Astrocyte of the cerebellum (primary cell): ENCODE data around the gene RGL4.
A peak's percentile ranks its signal among the peaks of the same experiment; 100 is the strongest.

Experiments used
- DNase-seq: peaks from one replicate; pipeline ENCODE4 v3.0.0-alpha.2; 2011; ENCODE audit warnings: low read depth
- H3K4me3 ChIP-seq: 2 replicates; pipeline ENCODE4 v1.5.1; 2011; ENCODE audit warnings: mild to moderate bottlenecking, low read depth, low read length, moderate library complexity
- CTCF ChIP-seq: IDR thresholded peaks from 2 replicates; pipeline ENCODE4 v1.5.1; 2012; ENCODE audit warnings: low read length, low read depth, moderate library complexity, mild to moderate bottlenecking; ENCODE audit errors: missing control alignments
- in situ Hi-C: cut with HindIII; loops from 2 replicates; pipeline ENCODE4 v1.10.0; 2017; ENCODE audit warnings: low sequenced_read_pairs

Gene RGL4

DNA sequence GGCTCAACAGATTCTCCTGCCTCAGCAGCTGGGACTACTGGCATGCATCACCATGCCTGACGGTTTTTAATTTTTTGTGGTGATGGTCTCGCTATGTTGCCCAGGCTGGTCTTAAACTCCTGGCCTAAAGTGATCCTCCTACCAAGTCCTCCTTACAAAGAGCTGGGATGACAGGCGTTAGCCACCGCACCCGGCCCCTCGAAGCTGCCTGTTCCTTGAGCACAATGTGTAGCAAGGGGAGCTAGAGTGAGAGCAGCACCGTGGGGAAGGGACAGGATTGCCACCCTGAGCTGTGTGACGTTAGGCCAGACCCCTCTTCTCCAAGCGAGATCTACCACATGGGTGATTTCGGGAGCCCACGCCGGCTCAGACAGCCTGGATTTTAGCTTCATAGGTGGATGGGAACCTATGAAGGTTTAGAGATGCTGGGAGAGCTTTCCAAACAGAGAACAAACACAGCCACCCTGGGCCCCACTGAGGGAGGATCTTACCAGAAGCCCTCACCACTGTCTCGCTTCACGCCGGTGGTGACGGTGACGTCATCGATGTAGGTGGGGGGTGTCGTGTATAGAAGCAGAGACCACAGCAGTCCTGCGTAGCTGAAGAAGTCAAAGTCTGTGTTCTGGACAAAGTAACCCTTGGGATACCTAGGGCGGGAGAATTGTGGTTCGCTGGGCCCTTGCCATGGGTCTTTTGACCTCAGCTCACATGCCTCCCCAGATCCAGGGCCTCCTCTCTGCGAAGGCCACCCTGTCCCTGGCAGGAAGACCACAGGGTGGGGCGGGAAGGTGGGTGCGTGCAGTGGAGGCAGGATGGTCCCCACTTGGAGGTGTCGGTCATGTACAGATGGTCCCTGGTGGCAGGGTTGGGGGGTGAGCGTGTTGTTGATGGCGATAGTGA, 23.1 kb downstream of the RGL4 start:
- TF ChIP-seq CTCF: no peak

GRCh38 chr22:23714596-23715578, 24.1 kb downstream of the RGL4 start:
- in situ Hi-C loops: no loop called here
- no peak overlapping the region for H3K4me3 ChIP-seq
- DNase-seq: no peak
- TF ChIP-seq CTCF: no peak

More for the DNA sequence above, 23.1 kb downstream of the RGL4 start:
- in situ Hi-C loops: no loop called here
- no peak overlapping the region for H3K4me3 ChIP-seq
- no peak for DNase-seq

GRCh38 chr22:23715806-23716375, 25.1 kb downstream of the RGL4 start:
- DNase-seq: no peak
- in situ Hi-C loops: no loop called here
- H3K4me3 ChIP-seq: peak overlapping the region; percentile 83
- no peak for TF ChIP-seq CTCF

DNA sequence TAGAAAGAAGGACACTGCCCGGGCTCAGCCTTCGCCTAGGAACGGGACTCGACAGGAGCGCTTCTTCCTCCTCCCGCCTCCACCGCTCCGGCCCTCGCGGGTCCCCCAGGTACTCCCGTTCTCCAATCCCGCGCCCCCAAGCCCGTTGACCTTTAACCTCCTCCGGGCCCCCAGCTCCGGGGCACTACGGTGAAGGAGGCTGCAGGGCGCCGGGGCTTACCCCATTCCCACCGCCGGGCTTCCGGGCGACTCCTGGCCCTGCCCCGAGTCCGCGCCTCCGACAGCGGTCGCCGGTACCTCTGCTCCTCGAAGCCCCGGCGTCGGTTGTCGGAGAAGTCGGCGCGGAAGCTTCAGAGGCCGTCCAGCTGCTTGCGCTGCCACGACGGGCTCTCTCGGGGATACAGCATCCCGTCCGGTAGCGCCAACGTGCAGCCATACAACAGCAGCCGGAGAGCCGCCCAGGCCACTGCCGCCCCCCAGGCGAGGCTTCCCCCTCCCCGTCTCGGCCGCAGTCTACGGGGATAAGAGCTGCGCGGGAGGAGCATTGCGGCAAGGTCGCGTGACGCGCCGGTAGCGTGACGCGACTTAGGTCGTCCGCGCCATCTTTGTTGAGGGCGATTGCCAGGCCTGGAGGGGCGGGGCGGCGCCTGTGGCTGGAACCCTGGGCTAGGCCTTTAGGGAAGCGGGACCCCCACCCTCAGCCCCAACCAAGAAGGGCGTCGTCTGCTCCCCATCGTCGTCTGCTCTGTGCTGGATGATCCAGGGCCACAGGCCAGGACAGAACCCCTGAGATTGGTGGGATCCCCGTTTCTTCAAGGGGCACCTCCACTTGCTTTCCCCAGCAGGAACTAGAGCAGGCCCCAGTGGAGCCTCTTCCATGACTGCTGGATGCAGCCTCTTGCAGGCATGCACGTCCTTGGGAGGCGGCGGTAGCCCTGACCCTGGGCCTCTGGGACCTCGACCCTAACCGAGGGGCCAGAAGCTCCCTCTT, 26.3 kb downstream of the RGL4 start:
- in situ Hi-C loops: no loop called here
- peak; percentile 63 for DNase-seq
- peak overlapping the region; percentile 83 for H3K4me3 ChIP-seq
- TF ChIP-seq CTCF: no peak

DNA sequence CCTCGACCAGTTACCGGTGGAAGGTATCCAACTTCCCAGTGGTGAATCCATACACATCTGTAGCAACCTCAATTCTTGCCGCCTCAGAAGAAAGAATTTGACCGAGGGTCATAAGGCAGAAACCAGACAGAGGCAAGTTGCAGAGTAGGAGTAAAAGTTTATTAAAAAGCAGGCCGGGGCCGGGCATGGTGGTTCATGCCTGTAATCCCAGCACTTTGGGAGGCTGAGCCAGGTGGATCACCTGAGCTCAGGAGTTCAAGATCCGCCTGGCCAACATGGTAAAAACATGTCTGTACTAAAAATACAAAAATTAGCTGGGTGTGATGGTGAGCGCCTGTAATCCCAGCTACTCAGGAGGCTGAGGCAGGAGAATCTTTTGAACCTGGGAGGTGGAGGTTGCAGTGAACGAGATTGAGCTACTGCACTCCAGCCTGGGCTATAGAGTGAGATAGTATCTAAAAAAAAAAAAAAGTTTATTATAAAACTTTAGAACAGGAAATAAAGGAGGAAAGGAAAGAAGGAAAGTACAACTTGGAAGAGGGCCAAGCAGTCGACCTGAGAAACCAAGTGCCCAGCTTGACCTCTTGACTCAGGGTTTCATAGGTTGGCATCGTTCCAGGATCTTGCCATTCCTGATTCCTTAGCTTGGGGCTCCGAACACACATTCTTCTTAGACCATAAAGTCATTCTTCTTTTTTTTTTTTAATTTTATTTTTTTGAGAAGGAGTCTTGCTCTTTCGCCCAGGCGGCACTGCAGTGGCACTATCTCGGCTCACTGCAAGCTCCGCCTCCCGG, 27.8 kb downstream of the RGL4 start:
- no peak for TF ChIP-seq CTCF

More for the DNA sequence above, 27.8 kb downstream of the RGL4 start:
- DNase-seq: no peak
- in situ Hi-C loops: no loop called here
- H3K4me3 ChIP-seq: no peak overlapping the region
